Measurements from ENCODE around the gene GRM4.
"Not testable (repeated sequence)": the region's sequence is repeated elsewhere in the genome, so short reads cannot be mapped to it uniquely, and the experiment has no call there.

GRM4 gene

DNA sequence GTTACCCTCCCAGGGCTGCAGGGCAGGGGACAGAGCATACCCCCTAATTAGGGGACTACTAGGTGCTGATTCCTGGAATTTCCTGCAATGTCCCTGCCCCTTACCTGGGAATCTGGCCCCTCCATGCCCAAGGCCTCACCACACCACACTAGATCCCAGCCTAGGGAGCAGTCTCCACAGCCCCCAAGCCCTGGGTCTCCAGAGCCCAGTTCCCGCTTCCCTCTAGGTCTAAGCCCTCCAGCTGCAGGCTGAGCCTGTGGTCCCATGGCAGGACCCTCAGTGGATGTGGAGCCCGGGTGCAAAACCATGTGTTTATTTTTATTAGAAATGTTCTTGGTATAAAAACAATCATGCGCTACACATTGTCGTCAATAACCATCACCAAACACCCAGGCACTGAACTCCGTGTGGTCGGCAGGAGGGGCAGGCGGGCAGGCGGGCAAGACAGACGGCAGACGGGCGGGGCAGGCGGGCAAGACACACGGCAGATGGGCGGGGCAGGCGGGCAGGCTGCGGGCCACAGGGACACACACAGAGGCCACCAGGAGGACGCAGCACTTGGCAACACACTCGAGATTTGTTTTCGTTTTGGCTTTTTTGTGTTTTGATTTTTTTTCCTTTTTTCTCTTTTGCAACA lies 124.2 kb downstream of the GRM4 start:
- DNase-seq (ENCODE audit: low spot score) = no peak

- DNase-seq (ENCODE audit: low spot score) = no peak
Observed at GRCh38 chr6:34020807-34021553, 124.9 kb downstream of the GRM4 start.

DNA sequence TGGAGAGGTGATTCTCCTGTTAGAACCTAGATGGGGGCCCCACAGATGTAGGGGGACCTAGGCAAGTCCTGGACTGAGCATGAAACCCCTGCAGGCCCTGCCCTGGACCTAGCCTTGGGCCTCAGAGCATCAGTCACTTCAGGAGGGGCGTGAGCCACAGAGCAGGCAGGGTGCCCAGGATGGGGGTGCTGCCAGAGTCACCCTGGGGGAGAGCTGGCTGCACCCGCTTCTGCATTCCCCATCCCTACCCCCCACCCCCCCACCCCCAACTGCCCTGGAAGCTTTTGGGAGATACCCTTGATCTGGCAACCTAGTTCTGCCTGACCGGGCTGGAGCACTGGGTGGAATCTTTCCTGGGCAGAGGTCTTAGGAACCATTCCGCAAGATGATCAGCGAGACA lies 125.6 kb downstream of the GRM4 start:
- no peak for DNase-seq (ENCODE audit: low spot score)

DNA sequence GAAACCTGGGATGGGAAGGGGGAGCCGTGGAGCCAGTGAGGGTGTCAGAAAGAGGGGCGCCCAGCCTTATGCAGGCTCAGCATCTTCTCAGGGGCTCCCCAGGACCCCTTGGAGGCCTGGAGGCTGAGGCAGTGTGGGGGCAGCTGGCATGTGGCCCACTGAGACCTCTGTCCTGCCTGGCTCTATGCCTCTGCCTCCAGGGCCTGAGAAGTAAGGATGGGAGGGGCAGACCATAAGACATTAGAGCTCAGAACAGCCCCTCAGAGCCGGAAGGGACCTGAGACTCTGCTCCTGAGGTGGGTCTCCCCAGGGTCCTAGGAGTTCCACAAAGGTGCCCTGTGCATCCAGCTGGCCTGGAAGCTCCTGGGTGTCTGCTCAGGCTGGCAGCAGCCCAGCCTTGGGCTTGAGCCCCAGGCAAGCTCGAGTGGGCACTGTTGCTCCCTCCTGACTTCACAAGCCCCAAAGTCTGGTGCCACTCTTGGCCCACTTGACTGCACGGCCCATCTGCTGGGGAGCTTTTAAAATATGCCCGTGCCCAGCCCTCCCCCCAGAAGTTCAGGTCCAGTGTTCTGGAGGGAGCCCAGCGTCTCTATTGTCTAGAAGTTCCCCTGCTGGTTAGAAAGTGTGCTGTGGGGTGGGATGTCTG lies 126.8 kb downstream of the GRM4 start:
- DNase-seq (ENCODE audit: low spot score) = no peak

- no peak for DNase-seq (ENCODE audit: low spot score)
Observed at GRCh38 chr6:34018026-34018425, 127.9 kb downstream of the GRM4 start.

DNA sequence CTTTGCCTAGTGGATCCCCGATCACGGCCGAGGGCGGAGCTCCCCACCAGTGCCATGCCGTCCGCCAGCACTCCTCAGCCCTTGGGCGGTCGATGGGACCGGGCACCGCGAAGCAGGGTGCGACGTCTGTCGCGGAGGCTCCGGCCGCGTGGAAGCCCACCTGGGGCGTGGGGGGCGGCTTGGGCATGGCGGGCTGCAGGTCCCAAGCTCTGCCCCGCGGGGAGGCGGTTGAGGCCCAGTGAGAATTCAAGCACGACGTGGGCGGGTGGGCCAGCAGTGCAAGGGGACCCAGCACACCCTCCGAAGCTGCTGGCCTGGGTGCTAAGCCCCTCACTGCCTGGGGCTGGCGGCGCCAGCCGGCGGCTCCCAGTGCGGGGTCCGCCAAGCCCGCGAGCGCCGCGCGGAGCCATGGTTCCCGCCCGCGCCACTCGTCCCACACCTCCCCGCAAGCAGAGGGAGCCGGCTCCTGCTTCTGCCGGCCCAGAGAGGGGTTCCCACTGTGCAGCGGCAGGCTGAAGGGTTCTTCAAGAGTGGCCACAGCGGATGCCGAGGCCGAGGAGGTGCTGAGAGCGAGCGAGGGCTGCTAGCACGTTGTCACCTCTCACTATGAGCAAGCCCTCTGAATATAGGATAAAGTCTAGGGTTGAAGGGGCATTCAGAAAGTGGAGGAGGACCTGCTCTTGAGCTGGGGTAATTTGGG lies 128.6 kb downstream of the GRM4 start:
- no peak for DNase-seq (ENCODE audit: low spot score)

DNA sequence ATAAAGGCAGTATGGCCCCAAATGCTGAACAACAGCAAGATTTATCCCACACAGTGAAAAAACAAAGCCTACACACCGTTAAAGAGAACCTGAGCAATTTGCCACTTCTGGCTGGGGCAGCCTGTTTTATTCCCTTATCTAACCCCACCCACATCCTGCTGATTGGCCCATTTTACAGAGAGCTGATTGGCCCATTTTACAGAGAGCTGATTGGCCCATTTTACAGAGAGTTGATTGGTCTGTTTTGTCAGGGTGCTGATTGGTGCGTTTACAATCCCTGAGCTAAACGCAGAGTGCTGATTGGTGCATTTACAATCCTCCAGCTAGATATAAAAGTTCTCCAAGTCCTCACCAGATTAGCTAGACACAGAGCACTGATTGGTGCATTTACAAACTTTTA lies 129.3 kb downstream of the GRM4 start:
- DNase-seq (ENCODE audit: low spot score) = not testable (repeated sequence)

- no peak for DNase-seq (ENCODE audit: low spot score)
Observed at GRCh38 chr6:34015586-34015985, 130.3 kb downstream of the GRM4 start.

DNA sequence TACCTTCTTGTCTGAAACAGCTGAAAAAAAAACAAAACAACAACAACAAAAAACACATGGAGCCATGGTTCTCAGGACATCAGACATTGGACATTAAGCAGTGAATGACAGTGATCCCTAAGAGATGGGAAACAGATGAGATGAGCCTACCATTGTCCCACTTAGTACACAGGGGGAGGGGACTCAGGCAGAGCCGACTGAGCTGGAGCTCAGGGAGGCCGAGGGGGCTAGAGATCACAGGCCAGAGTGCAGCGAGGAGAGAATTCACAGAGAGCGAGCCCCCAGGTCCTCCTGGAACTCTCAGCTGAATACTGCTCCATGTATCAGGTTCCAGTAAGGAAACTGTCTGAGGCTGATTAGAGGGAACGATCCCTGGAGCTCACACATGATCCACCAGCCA lies 134.6 kb downstream of the GRM4 start:
- DNase-seq (ENCODE audit: low spot score) = no peak

- DNase-seq (ENCODE audit: low spot score) = no peak
Observed at GRCh38 chr6:34005901-34006531, 139.9 kb downstream of the GRM4 start.

- no peak for DNase-seq (ENCODE audit: low spot score)
Observed at GRCh38 chr6:34004706-34005105, 141.2 kb downstream of the GRM4 start.

- DNase-seq (ENCODE audit: low spot score) = no peak
Observed at GRCh38 chr6:34003962-34004361, 141.9 kb downstream of the GRM4 start.

GRCh38 chr6:34001706-34002621 lies 143.9 kb downstream of the GRM4 start:
- DNase-seq (ENCODE audit: low spot score) = no peak

- DNase-seq (ENCODE audit: low spot score) = no peak
Observed at GRCh38 chr6:34000281-34000680, 145.6 kb downstream of the GRM4 start.

GRCh38 chr6:33999567-33999966 lies 146.3 kb downstream of the GRM4 start:
- no peak for DNase-seq (ENCODE audit: low spot score)

DNA sequence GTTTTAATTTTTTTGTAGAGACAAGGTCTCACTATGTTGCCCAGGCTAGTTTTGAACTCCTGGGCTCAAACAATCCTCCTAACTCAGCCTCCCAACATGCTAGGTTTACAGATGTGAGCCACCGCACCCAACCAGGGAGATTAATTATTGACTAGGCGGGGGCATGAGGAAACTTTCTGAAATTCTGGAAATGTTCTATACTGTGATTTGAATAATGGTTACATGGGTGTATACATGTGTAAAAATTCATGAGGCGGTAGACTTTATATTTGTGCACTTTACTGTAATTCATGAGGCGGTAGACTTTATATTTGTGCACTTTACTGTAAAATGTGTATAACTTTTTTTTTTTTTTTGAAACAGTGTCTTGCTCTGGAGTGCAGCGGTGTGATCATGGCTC lies 147.2 kb downstream of the GRM4 start:
- DNase-seq (ENCODE audit: low spot score) = no peak

DNA sequence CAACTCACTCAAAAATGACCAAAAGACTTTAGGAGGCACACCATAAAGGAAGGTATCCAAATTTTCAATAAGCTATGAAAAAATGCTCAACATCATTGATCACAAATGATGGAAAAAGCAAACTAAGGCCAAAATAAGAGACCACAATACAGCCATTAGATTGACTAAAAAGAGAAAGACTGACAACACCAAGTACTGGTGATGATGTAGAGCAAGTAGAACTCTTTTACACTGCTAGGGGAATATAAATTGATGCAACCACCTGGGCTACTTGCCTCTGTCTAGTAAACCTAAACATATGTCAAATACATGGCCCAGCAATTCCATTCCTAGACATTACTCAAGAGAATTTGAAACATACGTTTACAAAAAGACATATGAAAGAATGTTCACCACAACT lies 148.6 kb downstream of the GRM4 start:
- no peak for DNase-seq (ENCODE audit: low spot score)

DNA sequence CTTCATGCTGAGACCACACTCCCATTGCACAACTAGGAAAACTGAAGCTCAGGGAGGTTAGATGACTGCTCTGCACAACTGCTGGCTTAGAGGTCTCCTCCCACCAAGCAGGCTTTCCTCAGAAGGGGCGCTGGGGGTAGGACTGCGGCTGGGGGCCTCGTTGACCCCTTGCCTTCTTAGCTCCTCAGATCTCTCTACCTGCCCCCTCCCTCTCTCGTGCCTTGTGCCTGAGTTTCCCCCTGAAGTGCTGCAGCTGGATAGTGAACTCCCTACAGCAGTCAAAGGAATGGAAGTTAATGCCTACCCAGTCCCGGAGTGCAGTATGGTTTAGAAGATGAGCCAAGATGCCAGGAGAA lies 149.8 kb downstream of the GRM4 start:
- DNase-seq (ENCODE audit: low spot score) = no peak

DNA sequence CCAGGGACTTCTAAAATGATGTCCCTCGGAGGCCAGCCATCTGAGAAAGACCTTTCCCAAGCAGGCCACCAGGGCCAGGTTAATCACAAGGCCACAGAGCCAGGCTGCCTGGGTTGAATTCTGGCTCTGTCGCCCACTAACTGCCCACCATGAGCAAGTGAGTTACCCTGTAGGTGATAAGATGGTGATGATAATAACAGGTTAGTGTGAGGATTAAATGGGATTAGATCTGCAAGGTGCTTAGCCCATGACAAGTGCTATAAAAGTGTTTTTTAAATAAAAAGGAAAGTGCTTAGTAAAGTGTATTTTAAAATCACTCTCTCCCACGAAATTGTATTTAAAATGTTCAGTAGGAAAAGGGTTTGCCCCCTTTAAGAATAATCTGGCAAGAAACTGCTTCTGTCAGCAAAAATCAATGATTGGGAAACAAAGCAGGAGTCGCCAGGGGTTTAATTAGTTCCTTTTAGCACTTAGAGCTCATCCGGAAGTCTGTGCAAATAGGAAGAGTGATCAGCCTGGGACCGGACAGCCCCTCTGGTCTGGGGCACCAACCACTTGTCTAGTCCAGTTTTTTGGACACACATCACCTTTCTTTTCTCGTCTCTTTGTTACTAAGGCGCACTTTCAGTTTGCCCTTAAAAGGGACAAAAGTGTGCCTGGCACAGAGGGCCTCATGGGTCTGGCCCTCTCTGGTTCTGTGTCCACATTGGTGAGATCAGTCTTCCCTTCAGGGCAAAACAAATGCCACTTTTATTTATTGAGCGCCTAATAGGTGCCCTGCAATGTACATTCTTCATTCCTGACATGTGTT lies 150.4 kb downstream of the GRM4 start:
- DNase-seq (ENCODE audit: low spot score) = no peak

All from ecto neural progenitor cell (in vitro differentiated cells).